OCI-LY7 (cell line): Measurements from ENCODE around the gene TANC1. TPM values are rescaled to one million over a fixed set of nuclear protein-coding genes. Genes with fewer than 3 reads are reported as not detected.
"Not testable (repeated sequence)": the region's sequence is repeated elsewhere in the genome, so short reads cannot be mapped to it uniquely, and the experiment has no call there.

ENCODE experiments used
- BruUV-seq: library from RNA; stranded (reverse); fragments of 400-500 nt; replicated peaks from 2 replicates; lab custom pipeline; 2021; lab: Mats Ljungman, UMichigan
- CTCF ChIA-PET: fragments of 300-600 bp; sonication (Branson Sonifier 250); formaldehyde crosslinking; loops from one replicate; lab custom pipeline; 2022; ENCODE audit warnings: antibody characterized with exemption; ENCODE audit not compliant: unreplicated experiment; lab: Charles Lee
- POLR2A ChIA-PET: fragments of 300-600 bp; sonication (Branson Sonifier 250); formaldehyde crosslinking; loops from one replicate; lab custom pipeline; 2022; ENCODE audit warnings: antibody characterized with exemption; lab: Charles Lee
- DNase-seq: peaks from one replicate; pipeline ENCODE4 v3.0.0-alpha.2; 2015; ENCODE audit warnings: low spot score
- H2AFZ ChIP-seq: fragments of 200-600 bp; sonication (generic), shearing (Covaris generic); 2 replicates; pipeline ENCODE4 v1.6.1; 2014; ENCODE audit warnings: mild to moderate bottlenecking, antibody characterized with exemption, low read length, moderate library complexity
- H3K27ac ChIP-seq: fragments of 200-600 bp; sonication (generic); 2 replicates; pipeline ENCODE4 v1.5.1; 2014; ENCODE audit warnings: mixed run types, low read depth, mild to moderate bottlenecking, moderate library complexity, low read length, inconsistent platforms; ENCODE audit not compliant: poor library complexity, severe bottlenecking
- H3K36me3 ChIP-seq: fragments of 200-600 bp; sonication (generic); 2 replicates; pipeline ENCODE4 v1.6.1; 2014; ENCODE audit warnings: mild to moderate bottlenecking, antibody characterized with exemption, low read length, moderate library complexity, mixed read lengths; ENCODE audit not compliant: insufficient read depth
- H3K4me1 ChIP-seq: fragments of 200-600 bp; sonication (generic); 2 replicates; pipeline ENCODE4 v1.5.1; 2014; ENCODE audit warnings: mild to moderate bottlenecking, low read length; ENCODE audit not compliant: insufficient read depth, poor library complexity, severe bottlenecking
- H3K4me2 ChIP-seq: fragments of 200-600 bp; sonication (generic); 2 replicates; pipeline ENCODE4 v1.6.1; 2014; ENCODE audit warnings: mild to moderate bottlenecking, low read length
- H3K4me3 ChIP-seq: fragments of 200-600 bp; sonication (generic); 2 replicates; pipeline ENCODE4 v1.5.1; 2014; ENCODE audit warnings: mild to moderate bottlenecking, low read depth, low read length; ENCODE audit not compliant: poor library complexity, severe bottlenecking
- H3K79me2 ChIP-seq: fragments of 200-600 bp; sonication (generic); 2 replicates; pipeline ENCODE4 v1.6.1; 2016; ENCODE audit warnings: low read depth, mild to moderate bottlenecking, low read length, moderate library complexity, mixed read lengths; ENCODE audit not compliant: insufficient read depth
- H3K9me2 ChIP-seq: fragments of 200-600 bp; sonication (generic); 2 replicates; pipeline ENCODE4 v1.6.1; 2016; ENCODE audit warnings: mild to moderate bottlenecking, low read length, mixed read lengths; ENCODE audit not compliant: insufficient read depth
- H3K9me3 ChIP-seq: fragments of 200-600 bp; sonication (generic); 2 replicates; pipeline ENCODE4 v1.6.1; 2014; ENCODE audit warnings: mild to moderate bottlenecking, mixed run types, low read length, mixed read lengths
- H4K20me1 ChIP-seq: fragments of 200-600 bp; sonication (generic); 2 replicates; pipeline ENCODE4 v1.6.1; 2014; ENCODE audit warnings: mild to moderate bottlenecking, antibody characterized with exemption, low read length, moderate library complexity, mixed read lengths; ENCODE audit not compliant: insufficient read depth
- CTCF ChIP-seq: fragments of 200-600 bp; sonication (generic); conservative IDR thresholded peaks from 2 replicates; pipeline ENCODE4 v1.5.1; 2014; ENCODE audit warnings: mild to moderate bottlenecking, antibody characterized with exemption, low read length, moderate library complexity, mixed read lengths
- EZH2phosphoT487 ChIP-seq: fragments of 200-600 bp; sonication (generic); IDR thresholded peaks from 2 replicates; pipeline ENCODE4 v1.6.1; 2018; ENCODE audit warnings: low read depth, borderline replicate concordance, mild to moderate bottlenecking, mixed run types, antibody characterized with exemption, low read length, moderate library complexity, mixed read lengths
- intact Hi-C: fragments of 100-400 bp; cut with micrococcal nuclease; formaldehyde crosslinking; loops from one replicate; pipeline ENCODE4 v1.10.0; 2022; ENCODE audit not compliant: unreplicated experiment
- total RNA-seq, 2 experiments: library from RNA; depleted of rRNA in 1 of 2; stranded (reverse); fragments of >200 nt in 1 of 2; shearing (Covaris generic) in 1 of 2; gene quantifications; 2 replicates each; pipeline ENCODE4 v1.2.3, GENCODE V29; 2014 to 2022

Gene TANC1
- total RNA-seq, 2 experiments from 2014 or later = 0.04 TPM; not detected in 1

GRCh38 chr2:159095813-159096212 lies 127.4 kb downstream of the TANC1 start:
- no peaks in the 10 kb centered on the region for H4K20me1 ChIP-seq
- H3K9me3 ChIP-seq = no peaks in the 10 kb centered on the region
- POLR2A ChIA-PET = interaction anchor here (0.7 kb wide), 1 partner anchor 19 kb away, joined by 3 read pairs; no protein-coding TSS in a partner anchor
- no peaks in the 10 kb centered on the region for H3K36me3 ChIP-seq
- no peak overlapping the region for H3K27ac ChIP-seq
- BruUV-seq = no TSS peak
- DNase-seq = no peak
- no peaks in the 10 kb centered on the region for H3K9me2 ChIP-seq
- peaks cover 12% of the 10 kb centered on the region for H3K4me1 ChIP-seq
- no peak overlapping the region for H2AFZ ChIP-seq
- intact Hi-C loops = no loop called here
- CTCF ChIA-PET = no interaction called here
- no peak overlapping the region for H3K4me2 ChIP-seq
- no peak overlapping the region for H3K4me3 ChIP-seq
- TF ChIP-seq CTCF = no peak
- no peak for TF ChIP-seq EZH2phosphoT487
- H3K79me2 ChIP-seq = no peaks in the 10 kb centered on the region

GRCh38 chr2:159096302-159096855 lies 127.9 kb downstream of the TANC1 start:
- CTCF ChIA-PET, BruUV-seq, H2AFZ ChIP-seq, H3K36me3 ChIP-seq, H3K79me2 ChIP-seq, H3K9me3 ChIP-seq, H3K4me3 ChIP-seq, H3K9me2 ChIP-seq, intact Hi-C loops, H4K20me1 ChIP-seq, H3K4me1 ChIP-seq, H3K27ac ChIP-seq, DNase-seq, H3K4me2 ChIP-seq: not testable (repeated sequence)
- POLR2A ChIA-PET = interaction anchor here (0.7 kb wide), 1 partner anchor 20 kb away, joined by 3 read pairs; no protein-coding TSS in a partner anchor

GRCh38 chr2:159096901-159097300 lies 128.5 kb downstream of the TANC1 start:
- Histone ChIP-seq H3K9me3 (no peaks in the 10 kb centered on the region), H2AFZ (no peak overlapping the region), H3K36me3 (no peaks in the 10 kb centered on the region), H3K4me1 (peaks cover 4% of the 10 kb centered on the region), H4K20me1 (no peaks in the 10 kb centered on the region), H3K4me2 (no peak overlapping the region), H3K4me3 (no peak overlapping the region), H3K79me2 (no peaks in the 10 kb centered on the region), H3K9me2 (no peaks in the 10 kb centered on the region), H3K27ac (no peak overlapping the region)
- intact Hi-C loops = no loop called here
- DNase-seq = no peak
- BruUV-seq = no TSS peak
- POLR2A ChIA-PET = no interaction called here
- CTCF ChIA-PET = no interaction called here
- no peak for TF ChIP-seq EZH2phosphoT487
- TF ChIP-seq CTCF = no peak
